B cell (primary cell): ENCODE data around the gene HK3. TPM values are rescaled to one million over a fixed set of nuclear protein-coding genes. Genes with fewer than 3 reads are reported as not detected.
A peak's percentile ranks its signal among the peaks of the same experiment; 100 is the strongest.

ENCODE experiments used
- ATAC-seq: fragments of 200-7000 bp; cut with Tn5 transposase; one replicate; pipeline ENCODE4 v1.10.0; 2021; ENCODE audit warnings: low read depth, mild to moderate bottlenecking, moderate number of reproducible peaks, moderate library complexity
- CTCF ChIA-PET: fragments of 350-600 bp; sonication (Branson Sonifier 250); formaldehyde crosslinking; loops from one replicate; lab custom pipeline; 2021; ENCODE audit warnings: antibody characterized with exemption, inconsistent platforms; lab: Charles Lee
- POLR2A ChIA-PET: fragments of 350-600 bp; sonication (Branson Sonifier 250); formaldehyde crosslinking; loops from one replicate; lab custom pipeline; 2021; ENCODE audit warnings: antibody characterized with exemption; lab: Charles Lee
- DNase-seq: peaks from one replicate; pipeline ENCODE4 v3.0.0; 2013
- H2AFZ ChIP-seq: 2 replicates; pipeline ENCODE4 v1.6.1; 2012; ENCODE audit warnings: mild to moderate bottlenecking, low read depth, low read length; ENCODE audit not compliant: insufficient read depth, poor library complexity, severe bottlenecking
- H3K27ac ChIP-seq, 2 donors: 1 replicate in 1 of 2; 2 replicates in 1 of 2; pipeline ENCODE4 v1.5.1; 2012 to 2013; ENCODE audit warnings: low read length in 2 of 2, mild to moderate bottlenecking in 2 of 2, moderate library complexity in 1 of 2
- H3K27me3 ChIP-seq, 4 experiments: fragments of 200-600 bp in 1 of 4; sonication (generic) in 1 of 4; replicated peaks in 1 of 4; 1 replicate in 2 of 4; 2 replicates in 2 of 4; pipeline versions ENCODE4 v1.6.1 to v1.7.0; 2013 to 2016; ENCODE audit warnings: low read length in 3 of 4, mild to moderate bottlenecking in 2 of 4, mixed read lengths in 1 of 4, moderate library complexity in 1 of 4; ENCODE audit not compliant: insufficient read depth in 4 of 4, control insufficient read depth in 3 of 4; ENCODE audit errors: control extremely low read depth in 1 of 4
- H3K36me3 ChIP-seq, 2 experiments: replicated peaks in 1 of 2; 1 replicate in 1 of 2; 2 replicates in 1 of 2; pipeline versions ENCODE4 v1.6.1 to v1.7.1; 2013; ENCODE audit warnings: low read length in 1 of 2; ENCODE audit not compliant: insufficient read depth in 2 of 2, control insufficient read depth in 1 of 2; ENCODE audit errors: control extremely low read depth in 1 of 2, extremely low read depth in 1 of 2
- H3K4me1 ChIP-seq, 2 donors: fragments of 200-600 bp in 1 of 2; sonication (generic) in 1 of 2; 1 replicate in 1 of 2; 2 replicates in 1 of 2; pipeline versions ENCODE4 v1.5.1 to v1.6.1; 2013 to 2017; ENCODE audit warnings: low read length in 2 of 2; ENCODE audit not compliant: control insufficient read depth in 2 of 2, insufficient read depth in 2 of 2
- H3K4me2 ChIP-seq: replicated peaks from 2 replicates; pipeline ENCODE3; 2012; ENCODE audit warnings: mild to moderate bottlenecking, low read depth, low read length; ENCODE audit not compliant: poor library complexity, severe bottlenecking
- H3K4me3 ChIP-seq, 5 experiments: fragments of 200-600 bp in 1 of 5; sonication (generic) in 1 of 5; 1 replicate in 3 of 5; 2 replicates in 2 of 5; pipeline versions ENCODE4 v1.5.1 to v1.7.0; 2011 to 2016; ENCODE audit warnings: low read length in 4 of 5, mild to moderate bottlenecking in 4 of 5, low read depth in 2 of 5, control low read depth in 1 of 5, moderate library complexity in 1 of 5; ENCODE audit not compliant: insufficient read depth in 1 of 5; ENCODE audit errors: control extremely low read depth in 1 of 5, extremely low read depth in 1 of 5
- H3K79me2 ChIP-seq: fragments of 200-600 bp; sonication (generic); one replicate; pipeline ENCODE4 v1.6.0; 2016; ENCODE audit warnings: low read length; ENCODE audit not compliant: control insufficient read depth, insufficient read depth
- H3K9ac ChIP-seq: fragments of 200-600 bp; sonication (generic); 2 replicates; pipeline ENCODE4 v1.6.1; 2017; ENCODE audit warnings: mild to moderate bottlenecking, low read length, moderate library complexity
- H3K9me3 ChIP-seq, 3 donors: one replicate each; pipeline versions ENCODE4 v1.6.1 to v1.7.1; 2013; ENCODE audit warnings: low read length in 2 of 3; ENCODE audit not compliant: control insufficient read depth in 2 of 3, insufficient read depth in 1 of 3; ENCODE audit errors: control extremely low read depth in 1 of 3
- H4K20me1 ChIP-seq: 2 replicates; pipeline ENCODE4 v1.6.0; 2012; ENCODE audit warnings: mild to moderate bottlenecking, low read length; ENCODE audit not compliant: insufficient read depth, control insufficient read depth, poor library complexity, severe bottlenecking
- H3K27ac Mint-ChIP-seq: one replicate; pipeline ENCODE4 v1.8.0; 2021; ENCODE audit warnings: mixed read lengths
- H3K27me3 Mint-ChIP-seq: one replicate; pipeline ENCODE4 v1.8.0; 2021; ENCODE audit warnings: mixed read lengths
- H3K4me1 Mint-ChIP-seq: one replicate; pipeline ENCODE4 v1.8.0; 2021; ENCODE audit warnings: mixed read lengths
- H3K4me3 Mint-ChIP-seq: one replicate; pipeline ENCODE4 v1.8.0; 2021; ENCODE audit warnings: mixed read lengths
- H3K9me3 Mint-ChIP-seq: one replicate; pipeline ENCODE4 v1.8.0; 2022; ENCODE audit warnings: mixed read lengths; ENCODE audit not compliant: insufficient read depth
- CTCF ChIP-seq: fragments of 200-600 bp; IDR thresholded peaks from one replicate; pipeline ENCODE4 v1.8.0; 2022; ENCODE audit warnings: antibody characterized with exemption, mild to moderate bottlenecking
- EZH2 ChIP-seq: IDR thresholded peaks from 2 replicates; pipeline ENCODE4 v1.6.1; 2012; ENCODE audit warnings: borderline replicate concordance, low read depth, mild to moderate bottlenecking, moderate library complexity, low read length; ENCODE audit not compliant: insufficient read depth, poor library complexity, severe bottlenecking
- WGBS: methylation state at CpG from one replicate; pipeline ENCODE4 v1.1.5; 2013; ENCODE audit warnings: missing lambda C conversion rate; ENCODE audit not compliant: insufficient coverage; 5-methylcytosine and 5-hydroxymethylcytosine counted together
- intact Hi-C: fragments of 100-400 bp; cut with micrococcal nuclease; formaldehyde crosslinking; loops from one replicate; pipeline ENCODE4 v1.10.0; 2022
- polyA plus RNA-seq: library from polyadenylated mRNA; depleted of rRNA; stranded (reverse); fragments of >200 nt; gene quantifications from 2 replicates; pipeline ENCODE4 v1.2.3, GENCODE V29; 2012
- total RNA-seq, 2 donors: library from RNA; stranded (reverse); fragments of 120-200 nt in 1 of 2; gene quantifications; 1 replicate in 1 of 2; 2 replicates in 1 of 2; pipeline versions ENCODE4 v1.2.3 to v1.2.4, GENCODE V29; 2013 to 2022

The HK3 gene
- total and polyA plus RNA-seq, 2 donors (not counting 1 experiment from before 2014, with no cell fraction given): 0.30 to 5.0 TPM

GRCh38 chr5:176947847-176948246 is 48.7 kb upstream of the HK3 start:
- Histone ChIP-seq H3K9me3 (no peaks in the 10 kb centered on the region), H3K27me3 (no peaks in the 10 kb centered on the region), H3K4me3 (no peak overlapping the region), H3K4me1 (no peaks in the 10 kb centered on the region), H3K79me2 (peaks cover 13% of the 10 kb centered on the region), H3K9ac (no peak overlapping the region), H2AFZ (no peak overlapping the region), H4K20me1 (peaks cover 11% of the 10 kb centered on the region), H3K27ac (no peak overlapping the region), H3K4me2 (no peak overlapping the region), H3K36me3 (peaks cover 17 to 68% of the 10 kb centered on the region in 2 experiments)
- intact Hi-C loops: no loop called here
- 100% methylated on average over 1 of the region's 2 CpGs for WGBS
- no peak for ATAC-seq
- Mint-ChIP-seq H3K9me3 (no peaks in the 10 kb centered on the region), H3K4me1 (no peaks in the 10 kb centered on the region), H3K27me3 (no peaks in the 10 kb centered on the region), H3K27ac (no peak overlapping the region), H3K4me3 (no peak overlapping the region)
- no peak for TF ChIP-seq EZH2
- no peak for TF ChIP-seq CTCF
- DNase-seq: no peak
- CTCF ChIA-PET: no interaction called here
- POLR2A ChIA-PET: no interaction called here

GRCh38 chr5:176944268-176944667 is 45.1 kb upstream of the HK3 start:
- ChIA-PET POLR2A (no interaction called here), CTCF (no interaction called here)
- Mint-ChIP-seq H3K27ac (peak overlapping the region; percentile 47), H3K4me1 (no peaks in the 10 kb centered on the region), H3K4me3 (no peak overlapping the region), H3K9me3 (no peaks in the 10 kb centered on the region), H3K27me3 (no peaks in the 10 kb centered on the region)
- TF ChIP-seq CTCF (no peak), EZH2 (no peak)
- Histone ChIP-seq H3K36me3 (peaks cover 19 to 76% of the 10 kb centered on the region in 2 experiments), H3K4me3 (no peak overlapping the region), H3K27me3 (no peaks in the 10 kb centered on the region), H3K27ac (no peak overlapping the region), H2AFZ (no peak overlapping the region), H3K79me2 (peaks cover 10% of the 10 kb centered on the region), H3K4me2 (no peak overlapping the region), H4K20me1 (peaks cover 4% of the 10 kb centered on the region), H3K9ac (no peak overlapping the region), H3K4me1 (no peaks in the 10 kb centered on the region), H3K9me3 (no peaks in the 10 kb centered on the region)
- no CpG with 5 or more reads among the region's 2 CpGs for WGBS
- no peak for DNase-seq
- no peak for ATAC-seq
- intact Hi-C loops: no loop called here
